GM18907 (cell line): ENCODE results near the gene OSER1.
"Not testable (repeated sequence)": the region's sequence is repeated elsewhere in the genome, so short reads cannot be mapped to it uniquely, and the experiment has no call there.

Source experiments
- ATAC-seq: cut with Tn5 transposase; IDR thresholded peaks from one replicate; pipeline ENCODE4 v1.9.1; 2021; ENCODE audit warnings: mild to moderate bottlenecking, moderate library complexity; ENCODE audit not compliant: unreplicated experiment

OSER1 gene

GRCh38 chr20:44204156-44204831 lies 6.3 kb downstream of the OSER1 start:
- ATAC-seq: no peak

GRCh38 chr20:44203161-44203560 lies 7.4 kb downstream of the OSER1 start:
- ATAC-seq: no peak

- no peak for ATAC-seq
Observed at GRCh38 chr20:44200983-44201382, 9.6 kb downstream of the OSER1 start.

GRCh38 chr20:44200371-44200770 lies 10.2 kb downstream of the OSER1 start:
- no peak for ATAC-seq

GRCh38 chr20:44199877-44200276 lies 10.7 kb downstream of the OSER1 start:
- no peak for ATAC-seq

- no peak for ATAC-seq
Observed at GRCh38 chr20:44198872-44199271, 11.7 kb downstream of the OSER1 start.

GRCh38 chr20:44196271-44196670 lies 14.3 kb downstream of the OSER1 start:
- ATAC-seq: no peak

GRCh38 chr20:44195605-44196004 lies 15.0 kb downstream of the OSER1 start:
- no peak for ATAC-seq

GRCh38 chr20:44193801-44194200 lies 16.8 kb downstream of the OSER1 start:
- no peak for ATAC-seq

GRCh38 chr20:44191640-44192039 lies 18.9 kb downstream of the OSER1 start:
- not testable (repeated sequence) for ATAC-seq

- ATAC-seq: not testable (repeated sequence)
Observed at GRCh38 chr20:44190197-44190852, 20.2 kb downstream of the OSER1 start.

- no peak for ATAC-seq
Observed at GRCh38 chr20:44188752-44189151, 21.8 kb downstream of the OSER1 start.

- ATAC-seq: no peak
Observed at GRCh38 chr20:44187772-44188709, 22.5 kb downstream of the OSER1 start.

GRCh38 chr20:44187054-44187771 lies 23.4 kb downstream of the OSER1 start, which contains the start of gene JPH2:
Gene JPH2, minus strand, starts transcription at chr20:44187188. Its CDS starts 483 bp downstream, at chr20:44186705.
- no peak for ATAC-seq

- ATAC-seq: no peak
Observed at GRCh38 chr20:44186674-44187053, 23.9 kb downstream of the OSER1 start.

- no peak for ATAC-seq
Observed at GRCh38 chr20:44186201-44186600, 24.4 kb downstream of the OSER1 start.

GRCh38 chr20:44185574-44185973 lies 25.0 kb downstream of the OSER1 start:
- ATAC-seq: no peak

- no peak for ATAC-seq
Observed at GRCh38 chr20:44183282-44183681, 27.3 kb downstream of the OSER1 start.

GRCh38 chr20:44182863-44183262 lies 27.7 kb downstream of the OSER1 start:
- ATAC-seq: no peak

- ATAC-seq: no peak
Observed at GRCh38 chr20:44182135-44182765, 28.3 kb downstream of the OSER1 start.
